GM18858 (cell line): ENCODE measurements around the gene BUD13.
"Not testable (repeated sequence)": the region's sequence is repeated elsewhere in the genome, so short reads cannot be mapped to it uniquely, and the experiment has no call there.

Source experiments
- ATAC-seq: cut with Tn5 transposase; IDR thresholded peaks from one replicate; pipeline ENCODE4 v1.9.1; 2021; ENCODE audit not compliant: unreplicated experiment

Gene BUD13

GRCh38 chr11:116772443-116773202 lies at the start of gene BUD13:
TSS of gene BUD13 (minus strand) at chr11:116772987. CDS start at chr11:116772964, 23 bp downstream.
- ATAC-seq: peak; percentile 66

- ATAC-seq: no peak
Measured at GRCh38 chr11:116822575-116822974, 49.8 kb upstream of the BUD13 start.

GRCh38 chr11:116821050-116821918 lies 48.5 kb upstream of the BUD13 start:
- no peak for ATAC-seq

- no peak for ATAC-seq
Measured at GRCh38 chr11:116819049-116819448, 46.3 kb upstream of the BUD13 start.

- ATAC-seq: no peak
Measured at GRCh38 chr11:116814502-116814901, 41.7 kb upstream of the BUD13 start.

- no peak for ATAC-seq
Measured at GRCh38 chr11:116813781-116814471, 41.1 kb upstream of the BUD13 start.

GRCh38 chr11:116813170-116813569 lies 40.4 kb upstream of the BUD13 start:
- no peak for ATAC-seq

- ATAC-seq: no peak
Measured at GRCh38 chr11:116812109-116812508, 39.3 kb upstream of the BUD13 start.

GRCh38 chr11:116811194-116811593 lies 38.4 kb upstream of the BUD13 start:
- no peak for ATAC-seq

- no peak for ATAC-seq
Measured at GRCh38 chr11:116808262-116809175, 35.7 kb upstream of the BUD13 start.

GRCh38 chr11:116807601-116808261 lies 34.9 kb upstream of the BUD13 start:
- no peak for ATAC-seq

- no peak for ATAC-seq
Measured at GRCh38 chr11:116804001-116804400, 31.2 kb upstream of the BUD13 start.

GRCh38 chr11:116801662-116802061 lies 28.9 kb upstream of the BUD13 start:
- not testable (repeated sequence) for ATAC-seq

- ATAC-seq: no peak
Measured at GRCh38 chr11:116800610-116801009, 27.8 kb upstream of the BUD13 start.

GRCh38 chr11:116798368-116798767 lies 25.6 kb upstream of the BUD13 start:
- ATAC-seq: no peak

- ATAC-seq: no peak
Measured at GRCh38 chr11:116797816-116798215, 25.0 kb upstream of the BUD13 start.

GRCh38 chr11:116796548-116796947 lies 23.8 kb upstream of the BUD13 start:
- no peak for ATAC-seq

- ATAC-seq: no peak
Measured at GRCh38 chr11:116794851-116795250, 22.1 kb upstream of the BUD13 start.

GRCh38 chr11:116793772-116794097 lies 20.9 kb upstream of the BUD13 start:
- no peak for ATAC-seq
